CD14-positive monocyte (primary cell): ENCODE measurements around the gene TCF4. TPM values are rescaled to one million over a fixed set of nuclear protein-coding genes. Genes with fewer than 3 reads are reported as not detected.

Experiments
- DNase-seq, 3 donors: peaks; one replicate each; pipeline ENCODE4 v3.0.0-alpha.2; 2011 to 2022
- H2AFZ ChIP-seq: 2 replicates; pipeline ENCODE4 v1.6.0; 2012; ENCODE audit warnings: mild to moderate bottlenecking, low read depth, low read length, inconsistent platforms; ENCODE audit not compliant: insufficient read depth, poor library complexity, severe bottlenecking
- H3K27ac ChIP-seq, 2 donors: 1 replicate in 1 of 2; 2 replicates in 1 of 2; pipeline ENCODE4 v1.5.1; 2012 to 2013; ENCODE audit warnings: low read length in 2 of 2, control low read depth in 1 of 2, inconsistent platforms in 1 of 2, low read depth in 1 of 2, mild to moderate bottlenecking in 1 of 2
- H3K27me3 ChIP-seq, 2 donors: one replicate each; pipeline versions ENCODE4 v1.6.0 to v1.6.1; 2011 to 2013; ENCODE audit warnings: low read length in 2 of 2; ENCODE audit not compliant: control insufficient read depth in 2 of 2, insufficient read depth in 2 of 2
- H3K36me3 ChIP-seq, 2 donors: replicated peaks in 1 of 2; 1 replicate in 1 of 2; 2 replicates in 1 of 2; pipeline versions ENCODE4 v1.5.1 to v1.6.1; 2012 to 2013; ENCODE audit warnings: low read length in 2 of 2, control low read depth in 1 of 2, inconsistent platforms in 1 of 2, mild to moderate bottlenecking in 1 of 2; ENCODE audit not compliant: insufficient read depth in 2 of 2, control insufficient read depth in 1 of 2
- H3K4me1 ChIP-seq, 2 donors: 1 replicate in 1 of 2; 2 replicates in 1 of 2; pipeline versions ENCODE4 v1.5.1 to v1.6.1; 2012 to 2013; ENCODE audit warnings: low read length in 2 of 2, control low read depth in 1 of 2, inconsistent platforms in 1 of 2, mild to moderate bottlenecking in 1 of 2, moderate library complexity in 1 of 2; ENCODE audit not compliant: insufficient read depth in 2 of 2, control insufficient read depth in 1 of 2
- H3K4me2 ChIP-seq: replicated peaks from 2 replicates; pipeline ENCODE3; 2012; ENCODE audit warnings: low read length, moderate library complexity, mild to moderate bottlenecking; ENCODE audit not compliant: poor library complexity, severe bottlenecking; ENCODE audit errors: extremely low read depth
- H3K4me3 ChIP-seq, 3 experiments: fragments of 200-600 bp in 1 of 3; sonication (generic) in 1 of 3; replicated peaks in 1 of 3; 1 replicate in 2 of 3; 2 replicates in 1 of 3; pipeline ENCODE4 v1.5.1; 2011 to 2013; ENCODE audit warnings: low read length in 3 of 3, mild to moderate bottlenecking in 3 of 3, control low read depth in 2 of 3, low read depth in 2 of 3, inconsistent platforms in 1 of 3, moderate library complexity in 1 of 3
- H3K79me2 ChIP-seq: 2 replicates; pipeline ENCODE4 v1.6.0; 2012; ENCODE audit warnings: mild to moderate bottlenecking, control low read depth, inconsistent platforms, low read length, moderate library complexity; ENCODE audit not compliant: insufficient read depth
- H3K9ac ChIP-seq: 2 replicates; pipeline ENCODE4 v1.6.0; 2017; ENCODE audit warnings: low read length, mild to moderate bottlenecking; ENCODE audit not compliant: insufficient read depth, poor library complexity, severe bottlenecking
- H3K9me3 ChIP-seq, 2 donors: replicated peaks in 1 of 2; 1 replicate in 1 of 2; 2 replicates in 1 of 2; pipeline versions ENCODE4 v1.5.1 to v1.6.1; 2012 to 2013; ENCODE audit warnings: low read length in 2 of 2, control low read depth in 1 of 2; ENCODE audit not compliant: control insufficient read depth in 1 of 2, insufficient read depth in 1 of 2
- H4K20me1 ChIP-seq: 2 replicates; pipeline ENCODE4 v1.6.0; 2012; ENCODE audit warnings: mild to moderate bottlenecking, low read length, control low read depth, moderate library complexity; ENCODE audit not compliant: insufficient read depth
- H3K27ac Mint-ChIP-seq, 7 donors: one replicate each; pipeline ENCODE4 v1.8.0; 2020; ENCODE audit warnings: mild to moderate bottlenecking in 7 of 7, mixed read lengths in 7 of 7, moderate library complexity in 6 of 7, inconsistent platforms in 2 of 7
- H3K27me3 Mint-ChIP-seq, 3 donors: one replicate each; pipeline ENCODE4 v1.8.0; 2021 to 2022; ENCODE audit warnings: low read depth in 3 of 3, mild to moderate bottlenecking in 3 of 3, mixed read lengths in 3 of 3, moderate library complexity in 3 of 3, inconsistent platforms in 1 of 3
- H3K36me3 Mint-ChIP-seq, 2 donors: one replicate each; pipeline ENCODE4 v1.8.0; 2020; ENCODE audit warnings: mixed read lengths in 2 of 2, inconsistent platforms in 1 of 2, mild to moderate bottlenecking in 1 of 2
- H3K4me1 Mint-ChIP-seq: one replicate; pipeline ENCODE4 v1.8.0; 2020; ENCODE audit warnings: mild to moderate bottlenecking, mixed read lengths
- H3K4me3 Mint-ChIP-seq, 2 donors: one replicate each; pipeline ENCODE4 v1.8.0; 2020; ENCODE audit warnings: mild to moderate bottlenecking in 2 of 2, mixed read lengths in 2 of 2, moderate library complexity in 1 of 2
- H3K9me3 Mint-ChIP-seq, 7 donors: one replicate each; pipeline ENCODE4 v1.8.0; 2020 to 2022; ENCODE audit warnings: mixed read lengths in 7 of 7, mild to moderate bottlenecking in 6 of 7, moderate library complexity in 6 of 7, inconsistent platforms in 2 of 7
- CTCF ChIP-seq: fragments of 200-600 bp; IDR thresholded peaks from one replicate; pipeline ENCODE4 v1.8.0; 2022; ENCODE audit warnings: antibody characterized with exemption, mild to moderate bottlenecking
- WGBS: methylation state at CpG from one replicate; pipeline ENCODE4 v1.1.5; 2013; ENCODE audit warnings: missing lambda C conversion rate; ENCODE audit not compliant: insufficient coverage; 5-methylcytosine and 5-hydroxymethylcytosine counted together
- intact Hi-C, 2 donors: fragments of 100-400 bp; cut with micrococcal nuclease; formaldehyde crosslinking; loops; one replicate each; pipeline versions ENCODE4 v1.15.0 to v1.15.1; 2023
- polyA plus RNA-seq, 3 donors: library from polyadenylated mRNA; depleted of rRNA in 1 of 3; unstranded in 2 of 3; stranded (reverse) in 1 of 3; fragments of 300-500 nt in 2 of 3; fragments of >200 nt in 1 of 3; fragmentation: Illumina TruSeq in 2 of 3; gene quantifications; 1 replicate in 2 of 3; 2 replicates in 1 of 3; pipeline ENCODE4 v1.2.3, GENCODE V29; 2012 to 2021

TCF4 gene
- polyA plus RNA-seq, 3 donors = 5.9 to 12.9 (median 10.7) TPM

GRCh38 chr18:55268628-55269275 lies 319.2 kb downstream of the TCF4 start:
- H3K9ac ChIP-seq = no peak overlapping the region
- peaks cover 11 to 23% of the 10 kb centered on the region in 2 donors for H3K36me3 Mint-ChIP-seq
- intact Hi-C loops = no loop called here
- H3K27me3 Mint-ChIP-seq = no peaks in the 10 kb centered on the region
- WGBS = 54% methylated on average over 5 of the region's 5 CpGs
- peaks cover 19 to 36% of the 10 kb centered on the region in 2 donors for H3K4me1 ChIP-seq
- TF ChIP-seq CTCF = no peak
- peak overlapping the region in 1 of 2 donors; percentile 82 for H3K27ac ChIP-seq
- no peak overlapping the region for H3K4me3 Mint-ChIP-seq
- H3K36me3 ChIP-seq = peaks cover 0 to 5% of the 10 kb centered on the region in 2 donors
- H4K20me1 ChIP-seq = no peaks in the 10 kb centered on the region
- H3K9me3 ChIP-seq = no peaks in the 10 kb centered on the region
- no peaks in the 10 kb centered on the region for H3K27me3 ChIP-seq
- peak overlapping the region in 1 of 3 experiments; percentile 11 for H3K4me3 ChIP-seq
- no peak overlapping the region for H2AFZ ChIP-seq
- peaks cover 23% of the 10 kb centered on the region for H3K4me1 Mint-ChIP-seq
- DNase-seq = peak; percentile 35 to 82 (median 51)
- no peaks in the 10 kb centered on the region for H3K9me3 Mint-ChIP-seq
- peak overlapping the region; percentile 7 for H3K4me2 ChIP-seq
- no peaks in the 10 kb centered on the region for H3K79me2 ChIP-seq
- peak overlapping the region; percentile 51 to 88 (median 70) for H3K27ac Mint-ChIP-seq

GRCh38 chr18:55268151-55268601 lies 319.8 kb downstream of the TCF4 start:
- no peaks in the 10 kb centered on the region for H3K9me3 Mint-ChIP-seq
- peaks cover 0 to 5% of the 10 kb centered on the region in 2 donors for H3K36me3 ChIP-seq
- WGBS = no CpG with 5 or more reads among the region's 3 CpGs
- H3K4me2 ChIP-seq = peak overlapping the region; percentile 1
- no peaks in the 10 kb centered on the region for H3K27me3 ChIP-seq
- peak; percentile 18 to 73 (median 40) for DNase-seq
- no peak overlapping the region for H3K4me3 ChIP-seq
- H3K4me1 Mint-ChIP-seq = peaks cover 23% of the 10 kb centered on the region
- no peak overlapping the region for H3K9ac ChIP-seq
- H3K27me3 Mint-ChIP-seq = no peaks in the 10 kb centered on the region
- peak overlapping the region; percentile 51 to 88 (median 70) for H3K27ac Mint-ChIP-seq
- H4K20me1 ChIP-seq = no peaks in the 10 kb centered on the region
- no peak for TF ChIP-seq CTCF
- H2AFZ ChIP-seq = no peak overlapping the region
- no peak overlapping the region for H3K4me3 Mint-ChIP-seq
- H3K4me1 ChIP-seq = peaks cover 19 to 36% of the 10 kb centered on the region in 2 donors
- H3K79me2 ChIP-seq = no peaks in the 10 kb centered on the region
- no peaks in the 10 kb centered on the region for H3K9me3 ChIP-seq
- intact Hi-C loops = no loop called here
- peak overlapping the region in 1 of 2 donors; percentile 82 for H3K27ac ChIP-seq
- peaks cover 10 to 21% of the 10 kb centered on the region in 2 donors for H3K36me3 Mint-ChIP-seq
